GOT3 (cell line): ENCODE measurements around the gene PLEKHF1.
"Not testable (repeated sequence)": the region's sequence is repeated elsewhere in the genome, so short reads cannot be mapped to it uniquely, and the experiment has no call there.

Experiments
- DNase-seq: peaks from one replicate; lab custom pipeline; 2025; ENCODE audit warnings: mixed read lengths; lab: John Stamatoyannopoulos, UW

The PLEKHF1 gene

DNA sequence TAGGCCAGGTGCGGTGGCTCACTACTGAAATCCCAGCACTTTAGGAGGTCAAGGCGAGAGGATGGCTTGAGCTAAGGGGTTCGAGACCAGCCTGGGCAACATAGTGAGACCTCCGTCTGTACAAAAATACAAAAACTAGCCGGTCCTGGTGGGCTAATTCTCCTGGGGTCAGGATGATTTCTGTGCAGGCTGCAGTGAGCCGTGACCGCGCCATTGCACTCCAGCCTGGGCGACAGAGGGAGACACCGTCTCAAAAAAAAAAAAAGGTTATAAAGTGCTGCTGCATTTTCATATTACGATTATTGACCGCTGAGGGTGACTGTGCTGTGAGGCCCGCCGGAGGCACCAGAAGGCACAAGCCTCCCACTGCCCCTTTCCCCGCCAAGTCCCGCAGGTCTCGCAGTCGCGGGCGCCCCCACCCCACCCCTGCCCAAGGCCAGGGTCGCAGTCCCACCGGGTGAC, 477 bp upstream of the PLEKHF1 start:
- no peak for DNase-seq

DNA sequence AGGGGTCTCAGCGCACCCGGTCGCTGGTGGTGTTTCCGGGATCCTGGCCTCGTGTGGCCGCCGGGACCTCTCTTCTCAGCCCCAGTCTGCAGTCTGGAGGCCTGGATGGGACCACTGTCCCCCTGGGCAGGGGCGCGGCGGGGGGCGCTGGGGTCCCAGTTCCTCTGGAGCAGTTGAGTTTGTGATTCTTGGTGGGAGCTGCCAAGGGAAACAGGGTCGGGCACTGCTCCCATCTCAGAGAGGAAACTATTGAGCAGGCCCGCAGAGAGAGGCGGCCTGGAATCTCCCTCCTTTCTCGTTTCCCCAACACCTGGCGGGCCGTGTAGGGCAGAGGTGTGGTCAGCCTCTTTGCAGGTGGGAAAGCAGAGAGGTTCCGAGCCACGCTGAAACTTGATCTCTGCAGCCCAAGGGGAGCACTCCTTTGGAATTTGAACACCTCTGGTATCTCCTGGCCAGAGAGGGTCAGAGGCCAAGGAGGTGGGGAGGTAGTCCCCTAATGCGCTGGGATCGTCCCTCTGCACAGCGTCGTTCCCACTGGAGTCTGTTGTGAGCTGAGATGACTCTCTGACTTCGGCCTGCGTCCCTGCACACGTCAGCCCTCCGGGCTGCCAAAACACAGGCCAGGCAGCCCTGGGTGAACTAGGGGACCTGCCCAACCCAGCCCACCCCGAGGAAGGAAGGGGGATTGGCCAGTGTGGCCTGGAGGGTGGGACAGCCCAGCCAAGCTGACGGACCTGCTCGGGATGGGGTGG, 741 bp downstream of the PLEKHF1 start:
- no peak for DNase-seq

DNA sequence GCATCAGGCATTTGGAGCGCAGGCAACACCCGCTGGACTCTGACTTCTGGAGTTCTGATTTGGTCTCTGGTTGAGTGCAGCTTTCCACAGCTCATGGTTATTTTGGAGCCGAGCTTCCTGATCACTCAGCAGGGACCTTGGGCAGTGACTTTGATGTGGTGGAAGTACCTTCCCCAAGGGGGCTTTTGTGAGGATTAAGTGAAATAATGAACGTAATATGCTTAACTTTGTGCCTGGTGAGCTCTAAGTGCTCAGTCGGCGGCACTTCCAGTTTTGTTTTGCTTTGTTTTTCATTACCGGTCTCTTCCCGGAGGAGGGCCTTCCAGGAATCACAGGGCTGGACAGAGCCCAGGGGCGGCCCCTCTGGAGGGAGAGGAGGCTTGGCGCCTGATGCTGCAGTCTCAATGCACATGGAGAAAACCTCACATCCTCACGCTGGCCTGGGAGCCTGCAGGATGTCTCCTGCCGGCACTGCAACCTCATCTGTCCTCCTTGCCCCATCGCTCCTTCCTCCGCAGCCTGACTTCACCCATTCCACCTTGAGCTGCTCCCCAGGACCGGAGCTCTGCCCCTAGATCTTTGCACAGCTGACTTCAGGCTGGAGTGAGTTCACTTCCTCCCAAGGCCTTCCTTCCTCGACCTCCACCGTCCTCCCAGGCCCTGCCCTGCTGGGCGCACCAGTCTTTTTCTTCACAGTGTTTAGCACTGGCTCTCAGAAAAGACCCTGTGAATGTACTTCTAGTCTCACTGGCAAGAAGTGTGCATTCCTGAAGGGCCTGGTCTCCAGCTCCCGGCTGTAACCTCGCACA, 1.5 kb downstream of the PLEKHF1 start:
- no peak for DNase-seq

DNA sequence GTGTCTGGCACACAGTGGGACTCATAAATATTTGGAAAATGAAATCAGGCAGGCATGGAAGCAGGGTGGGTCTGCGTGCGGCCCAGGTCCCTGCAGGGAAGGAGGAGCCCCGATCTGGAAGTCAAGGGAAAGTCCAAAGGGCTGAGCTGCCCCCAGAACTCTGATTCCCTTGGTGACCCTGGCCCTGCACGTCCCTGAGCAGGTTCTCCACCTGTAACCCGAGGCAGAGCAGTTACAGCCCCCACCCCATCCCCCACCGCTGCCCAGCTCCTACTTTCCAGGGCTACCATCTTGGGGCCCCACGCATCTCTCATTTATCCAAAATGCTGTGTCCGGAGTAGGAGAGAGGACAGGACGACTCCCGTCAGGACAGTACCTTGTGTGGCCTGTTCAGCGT, 2.1 kb downstream of the PLEKHF1 start:
- DNase-seq: no peak

DNA sequence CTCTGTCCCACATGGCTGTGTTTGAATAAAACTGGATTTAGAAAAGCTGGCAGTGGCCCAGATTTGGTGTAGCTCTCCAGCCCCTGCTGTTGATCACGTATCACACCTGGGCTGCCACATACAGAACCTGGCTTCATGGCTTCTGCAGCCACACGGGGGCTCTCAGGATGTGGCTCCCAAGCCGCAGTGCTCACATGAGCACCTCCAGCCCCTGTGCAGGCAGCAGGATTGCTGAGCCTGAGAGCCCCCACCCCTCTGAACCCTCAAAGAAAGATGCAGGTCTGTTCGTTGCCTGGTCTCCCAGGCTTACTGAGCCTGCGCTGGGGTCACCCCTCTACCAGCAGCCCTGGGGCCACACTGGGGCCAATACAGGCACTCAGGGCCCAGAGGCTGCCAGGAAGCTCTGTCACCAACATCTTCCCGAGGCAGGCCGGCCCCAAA, 2.7 kb downstream of the PLEKHF1 start:
- DNase-seq: no peak

DNA sequence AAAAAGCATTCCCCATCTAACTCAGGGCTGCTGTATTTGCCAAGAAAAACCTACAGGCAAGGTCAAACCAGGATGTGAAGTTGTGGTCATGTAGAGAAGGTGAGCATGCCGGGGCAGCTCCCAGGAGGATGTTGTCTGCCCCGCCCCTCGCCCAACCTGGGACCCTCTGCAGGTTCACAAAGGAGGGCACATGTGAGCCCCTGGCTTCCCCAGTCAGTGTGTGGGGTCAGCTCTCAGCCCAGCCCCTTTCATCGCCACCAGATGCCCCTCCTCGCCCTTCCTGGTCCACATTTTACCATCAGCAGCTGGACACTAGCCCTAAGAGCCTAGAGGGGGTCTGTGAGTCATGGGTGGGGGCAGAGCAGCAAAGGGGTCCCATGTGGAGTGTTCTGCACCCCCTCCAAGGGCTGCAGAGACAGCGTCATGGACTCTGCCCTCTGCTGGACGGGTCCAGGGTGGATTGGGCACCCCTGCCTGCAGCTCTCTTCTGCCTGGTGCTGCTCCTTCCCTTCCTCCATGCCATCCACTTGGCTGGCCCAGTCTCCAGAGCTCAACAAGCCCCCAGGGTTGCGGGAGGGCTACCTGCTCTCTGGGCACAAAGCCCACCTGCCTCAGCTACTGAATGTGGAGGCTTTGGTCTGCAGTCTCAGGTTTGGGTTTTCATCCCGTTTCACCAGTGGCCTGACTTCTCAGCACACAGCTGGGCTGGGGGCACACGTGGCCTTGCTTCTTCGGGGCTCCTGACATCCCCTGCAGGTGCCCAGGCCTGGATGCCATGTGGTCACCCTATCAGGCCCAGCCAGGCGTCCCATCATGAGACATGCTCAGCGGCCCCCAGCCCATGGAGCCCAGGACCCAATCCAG, 3.7 kb downstream of the PLEKHF1 start:
- DNase-seq: no peak

DNA sequence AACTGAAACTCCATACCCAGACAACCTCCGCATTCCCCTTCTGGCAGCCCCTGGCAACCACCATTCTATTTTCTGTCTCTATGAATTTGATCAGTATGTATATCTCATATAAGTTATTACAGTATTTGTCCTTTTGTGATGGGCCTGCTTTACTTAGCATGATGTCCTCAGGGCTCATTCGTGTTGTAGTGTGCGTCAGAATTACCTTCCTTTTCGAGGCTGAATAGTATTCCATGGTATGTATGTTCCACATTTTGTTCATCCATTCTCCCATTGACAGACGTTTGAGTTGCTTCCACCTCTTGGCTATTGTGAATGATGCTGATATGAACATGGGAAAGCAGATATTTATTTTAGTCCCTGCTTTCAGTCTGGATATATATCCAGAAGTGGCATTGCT, 5.0 kb downstream of the PLEKHF1 start:
- no peak for DNase-seq

DNA sequence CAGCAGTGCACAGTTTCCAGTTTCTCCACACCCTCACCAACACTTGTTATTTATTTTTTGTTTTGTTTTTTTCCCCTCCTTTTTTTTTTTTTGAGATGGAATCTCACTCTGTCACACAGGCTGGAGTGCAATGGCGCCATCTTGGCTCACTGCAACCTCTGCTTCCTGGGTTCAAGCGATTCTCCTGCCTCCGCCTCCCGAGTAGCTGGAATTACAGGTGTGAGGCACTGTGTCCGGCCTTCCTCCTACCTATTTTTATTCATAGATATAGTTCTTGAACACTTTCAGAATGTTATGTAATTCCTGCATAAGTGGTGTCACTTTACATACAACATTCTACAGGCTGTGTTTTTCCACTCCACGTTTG, 5.7 kb downstream of the PLEKHF1 start:
- DNase-seq: not testable (repeated sequence)

DNA sequence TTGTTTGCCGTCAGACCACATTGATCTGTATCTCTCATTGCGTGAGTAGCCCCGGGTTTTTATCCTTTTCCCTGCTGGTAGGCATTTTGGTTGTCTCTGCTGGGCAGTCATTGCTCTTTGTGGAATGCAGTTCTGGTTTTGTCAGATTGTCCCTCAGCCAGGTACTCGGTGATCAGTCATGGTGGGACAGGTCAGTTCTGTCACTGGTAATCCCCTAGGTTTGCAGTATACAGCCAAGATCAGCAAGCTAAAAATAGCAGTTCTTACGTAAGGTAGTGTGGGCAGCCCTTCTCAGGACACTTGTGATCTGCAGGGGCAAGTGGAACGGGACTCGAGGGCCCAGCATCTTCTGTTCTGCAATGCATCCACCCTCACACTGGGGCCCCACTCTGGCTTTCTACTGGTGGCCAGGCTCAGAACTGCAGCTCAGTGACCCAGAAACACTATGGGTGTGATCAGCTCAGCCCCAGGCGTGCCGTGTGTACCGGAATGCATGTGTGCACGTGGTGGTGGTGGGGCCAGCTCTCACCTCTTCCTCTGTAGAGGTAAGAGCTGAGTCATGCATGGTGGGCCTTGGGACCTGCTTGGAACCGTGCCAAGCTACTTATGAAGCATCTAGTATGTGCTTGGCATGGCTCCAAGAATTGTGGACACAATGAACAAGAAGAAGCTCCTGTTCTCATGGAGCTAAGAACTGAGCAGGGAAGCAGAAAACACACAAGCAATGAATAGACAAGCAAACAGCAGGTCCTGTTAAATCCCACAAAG, 6.3 kb downstream of the PLEKHF1 start:
- DNase-seq: no peak

DNA sequence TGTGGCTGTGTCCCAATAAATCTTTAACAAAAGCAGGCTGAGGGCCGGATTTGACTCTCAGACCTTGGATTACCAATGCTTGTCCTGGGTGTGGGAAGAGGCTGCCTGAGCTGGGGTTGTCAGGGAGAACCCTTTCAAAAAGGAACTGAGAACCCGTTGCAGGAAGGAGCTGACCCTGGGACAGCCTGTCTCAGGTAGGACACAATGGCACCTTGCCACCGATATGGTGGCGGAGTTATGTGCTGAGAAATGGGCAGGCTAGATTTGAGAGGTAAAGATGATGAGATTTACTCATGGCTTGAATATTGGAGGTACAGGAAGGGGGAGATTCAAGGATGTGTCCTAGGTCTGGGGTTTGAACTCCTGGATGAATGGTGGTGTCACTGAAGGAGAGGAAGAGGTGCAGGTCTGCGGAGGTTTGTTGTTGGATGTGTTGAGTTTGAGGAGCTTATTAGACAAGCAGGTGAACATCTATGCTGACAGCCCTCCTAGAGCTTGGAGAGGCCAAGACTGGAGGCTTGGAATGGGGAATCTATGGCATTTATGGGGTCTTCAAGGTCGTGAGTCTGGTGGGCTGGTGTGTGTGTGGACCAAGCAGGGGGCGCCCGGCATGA, 7.2 kb downstream of the PLEKHF1 start:
- DNase-seq: no peak

DNA sequence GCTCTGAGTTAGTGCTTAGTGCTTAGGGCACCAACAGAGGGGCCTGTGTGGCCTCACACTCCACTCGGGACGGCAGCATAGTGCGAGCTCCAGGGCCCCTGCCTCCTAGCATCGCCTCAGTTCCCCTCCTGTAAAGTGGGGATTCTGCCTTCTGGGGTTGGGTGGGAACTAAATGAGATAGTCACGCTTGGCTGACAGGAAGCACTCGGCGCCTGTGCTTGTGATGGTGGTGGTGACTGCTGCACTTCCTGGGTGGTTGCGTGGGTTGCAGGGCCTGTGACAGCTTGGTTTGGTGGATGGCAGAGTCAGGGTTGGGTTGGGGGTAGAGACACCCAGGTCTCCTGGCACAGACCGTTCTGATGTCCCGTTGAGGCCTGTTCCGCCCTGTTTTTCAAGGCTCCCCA, 7.7 kb downstream of the PLEKHF1 start:
- no peak for DNase-seq

DNA sequence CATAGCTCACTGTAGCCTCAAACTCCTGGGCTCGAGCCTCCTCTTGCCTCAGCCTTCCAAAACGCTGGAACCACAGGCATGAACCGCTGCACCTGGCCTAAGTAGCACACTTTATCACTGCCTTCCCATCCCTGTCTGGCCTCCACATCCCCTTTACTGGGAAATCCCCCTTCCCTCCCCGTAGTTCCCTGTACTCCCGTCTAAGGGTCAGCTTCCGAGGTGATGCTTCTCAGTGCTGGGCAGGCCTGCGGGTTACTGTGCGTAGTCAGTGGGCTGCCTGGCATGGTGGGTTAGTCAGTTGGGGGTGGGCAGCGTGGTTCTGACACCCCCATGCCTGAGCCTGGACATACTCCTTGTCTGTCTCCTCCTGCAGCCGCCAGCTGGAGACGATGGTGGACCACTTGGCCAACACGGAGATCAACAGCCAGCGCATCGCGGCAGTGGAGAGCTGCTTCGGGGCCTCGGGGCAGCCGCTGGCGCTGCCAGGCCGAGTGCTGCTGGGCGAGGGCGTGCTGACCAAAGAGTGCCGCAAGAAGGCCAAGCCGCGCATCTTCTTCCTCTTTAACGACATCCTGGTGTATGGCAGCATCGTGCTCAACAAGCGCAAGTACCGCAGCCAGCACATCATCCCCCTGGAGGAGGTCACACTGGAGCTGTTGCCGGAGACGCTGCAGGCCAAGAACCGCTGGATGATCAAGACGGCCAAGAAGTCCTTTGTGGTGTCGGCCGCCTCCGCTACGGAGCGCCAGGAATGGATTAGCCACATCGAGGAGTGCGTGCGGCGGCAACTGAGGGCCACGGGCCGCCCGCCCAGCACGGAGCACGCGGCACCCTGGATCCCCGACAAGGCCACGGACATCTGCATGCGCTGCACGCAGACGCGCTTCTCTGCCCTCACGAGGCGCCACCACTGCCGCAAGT, 8.4 kb downstream of the PLEKHF1 start:
- no peak for DNase-seq

DNA sequence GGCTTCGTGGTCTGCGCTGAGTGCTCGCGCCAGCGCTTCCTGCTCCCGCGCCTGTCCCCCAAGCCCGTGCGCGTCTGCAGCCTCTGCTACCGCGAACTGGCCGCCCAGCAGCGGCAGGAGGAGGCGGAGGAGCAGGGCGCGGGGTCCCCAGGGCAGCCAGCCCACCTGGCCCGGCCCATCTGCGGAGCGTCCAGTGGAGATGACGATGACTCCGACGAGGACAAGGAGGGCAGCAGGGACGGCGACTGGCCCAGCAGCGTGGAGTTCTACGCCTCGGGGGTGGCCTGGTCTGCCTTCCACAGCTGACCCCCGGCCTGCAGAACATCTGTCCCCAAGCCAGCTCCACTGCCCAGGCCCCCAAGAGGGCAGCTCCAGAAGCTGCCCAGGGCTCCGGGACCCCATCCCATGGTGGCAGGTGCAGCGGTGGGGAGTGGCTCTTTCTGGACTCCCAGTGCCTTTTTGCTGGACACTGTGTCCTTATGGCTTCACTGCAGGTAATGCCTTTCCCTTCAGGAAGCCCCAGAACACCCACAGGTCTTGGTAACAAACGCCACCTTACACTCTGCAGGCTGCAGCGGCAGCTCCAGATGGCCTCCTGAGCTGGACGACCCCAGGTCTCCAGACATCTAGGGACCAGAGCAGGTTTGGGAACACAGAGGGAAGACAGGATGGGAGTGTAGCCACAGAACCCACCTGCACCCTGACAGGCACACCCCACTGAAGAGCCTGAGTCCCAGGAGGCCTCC, 9.3 kb downstream of the PLEKHF1 start:
- DNase-seq: no peak

DNA sequence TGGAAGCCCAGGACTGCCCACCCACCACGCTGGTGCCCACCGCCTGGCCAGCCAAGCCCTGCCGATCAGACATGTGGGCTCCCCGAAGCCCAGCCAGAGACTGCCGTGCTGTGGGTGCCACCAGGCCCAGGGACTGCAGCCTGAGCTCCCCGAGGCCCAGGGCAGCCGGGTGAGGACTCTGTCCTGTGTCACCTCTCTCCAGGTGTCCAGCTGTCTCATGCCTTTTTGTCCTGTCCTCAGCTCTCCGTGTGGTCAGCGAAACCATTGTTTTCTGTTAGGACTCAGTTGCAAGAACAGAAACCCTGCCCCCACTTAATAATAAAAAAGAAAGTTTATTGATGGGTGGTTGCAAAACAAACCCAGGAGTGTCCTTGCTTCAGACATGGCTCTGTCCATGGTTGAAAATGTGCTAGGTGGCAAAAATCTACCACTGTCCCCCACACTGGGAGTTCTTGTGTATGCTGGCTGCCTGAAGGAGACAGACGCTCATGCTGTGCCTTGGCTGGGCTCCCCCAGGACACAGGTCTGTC, 9.9 kb downstream of the PLEKHF1 start:
- no peak for DNase-seq

DNA sequence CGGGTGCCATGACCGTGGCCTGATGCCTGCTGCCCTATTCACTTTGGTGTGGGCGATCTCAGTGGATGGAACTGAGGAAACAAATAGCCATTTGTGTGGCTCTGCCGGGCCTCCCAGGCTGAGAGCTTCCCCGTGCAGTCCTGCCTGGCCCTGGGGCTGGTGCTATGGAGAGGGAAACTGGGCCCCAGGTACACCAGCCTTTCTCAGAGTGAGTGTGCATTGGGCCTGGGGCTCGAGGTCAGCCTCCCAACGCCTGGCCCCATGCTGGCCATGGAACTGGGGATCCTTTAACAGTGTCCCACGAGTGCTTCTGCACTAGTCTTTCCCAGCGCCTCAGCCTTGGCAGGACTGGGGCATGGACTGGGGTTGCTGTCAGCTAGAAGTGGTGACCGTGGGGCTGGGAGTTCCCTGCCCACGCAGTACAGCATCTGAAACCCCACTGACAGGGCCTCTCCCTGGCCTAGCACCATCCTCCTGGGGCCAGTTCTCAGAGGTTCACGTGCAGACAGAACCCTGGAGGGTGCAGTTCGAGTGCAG, 10.5 kb downstream of the PLEKHF1 start:
- DNase-seq: no peak

DNA sequence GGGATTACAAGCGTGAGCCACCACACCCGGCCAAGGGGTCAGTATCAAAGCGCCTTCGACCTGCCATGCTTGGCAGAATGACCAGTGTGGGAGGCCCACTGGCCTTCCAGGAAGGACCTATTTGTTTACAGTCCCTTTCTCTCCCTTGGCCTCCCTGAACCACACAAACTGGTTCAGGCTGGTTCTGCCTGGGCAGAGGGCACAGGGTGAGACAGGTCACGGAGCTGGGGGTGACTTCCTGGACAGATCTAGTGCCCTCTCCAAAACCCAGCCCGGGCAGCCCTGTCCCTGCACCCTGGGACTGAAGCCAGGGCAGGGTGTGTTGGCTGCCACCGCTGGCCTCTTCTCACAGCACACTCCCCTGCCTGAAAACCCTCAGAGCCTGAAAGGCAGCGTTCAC, 11.3 kb downstream of the PLEKHF1 start:
- no peak for DNase-seq

DNA sequence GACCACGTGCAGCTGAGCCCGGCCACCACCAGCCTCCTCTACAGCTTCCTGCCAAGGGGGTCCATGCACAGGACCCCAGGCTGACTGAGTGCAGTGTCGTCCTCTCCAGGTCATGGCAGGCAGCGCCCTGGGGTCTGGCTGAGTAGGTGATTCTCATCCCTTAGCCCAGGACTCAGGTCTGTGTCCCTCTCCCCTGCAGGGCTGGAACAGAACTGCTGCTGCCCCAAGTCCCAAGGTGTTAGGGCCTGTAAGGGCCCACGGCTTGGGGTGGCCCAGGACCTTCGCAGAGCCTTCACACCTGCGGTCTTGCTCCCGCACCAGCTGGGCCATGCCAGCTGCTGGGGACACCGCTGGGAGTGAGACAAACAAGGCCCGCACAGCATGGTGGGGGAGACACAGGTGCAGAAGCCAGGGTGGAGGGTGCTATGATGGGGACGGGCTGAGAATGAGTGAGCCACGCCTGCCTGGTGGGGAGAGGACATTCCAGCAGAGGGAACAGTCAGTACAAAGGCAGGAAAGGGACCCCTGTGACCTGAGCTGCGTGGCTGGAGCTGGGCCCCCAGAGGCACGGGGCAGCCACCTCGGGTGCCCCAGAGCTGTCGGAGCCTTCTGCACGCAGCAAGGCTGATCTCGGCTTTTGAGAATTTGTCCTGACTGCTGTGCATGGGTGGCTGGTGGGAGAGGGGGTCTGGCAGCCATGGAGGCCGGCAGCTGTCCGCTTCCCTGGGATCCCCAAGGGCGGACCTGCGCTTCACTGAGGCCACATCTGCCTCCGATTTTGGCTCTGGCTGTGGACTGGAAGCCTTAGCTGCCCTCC, 11.9 kb downstream of the PLEKHF1 start:
- no peak for DNase-seq
